ENCODE data around the gene KCNJ13.

DNA sequence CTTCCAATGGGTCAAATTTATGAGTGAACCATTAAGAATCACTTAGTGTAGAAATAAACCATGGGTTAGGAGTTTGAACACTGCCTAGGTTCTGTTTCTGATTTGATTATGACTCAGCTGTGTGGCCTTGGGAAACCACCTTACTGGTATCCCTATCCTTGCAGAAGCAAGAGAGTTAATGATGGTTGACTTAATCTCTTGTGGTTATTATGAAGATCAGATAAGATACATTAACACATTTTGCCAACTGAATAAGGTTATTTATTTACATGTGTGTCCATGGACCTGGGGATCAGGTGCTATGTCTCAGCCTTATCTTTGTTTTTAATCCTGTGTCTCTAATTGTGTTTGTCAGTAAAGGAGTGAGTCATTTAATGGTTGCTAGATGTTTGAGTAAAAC lies 5.4 kb upstream of the KCNJ13 start:
- TF ChIP-seq, protein P1, sequence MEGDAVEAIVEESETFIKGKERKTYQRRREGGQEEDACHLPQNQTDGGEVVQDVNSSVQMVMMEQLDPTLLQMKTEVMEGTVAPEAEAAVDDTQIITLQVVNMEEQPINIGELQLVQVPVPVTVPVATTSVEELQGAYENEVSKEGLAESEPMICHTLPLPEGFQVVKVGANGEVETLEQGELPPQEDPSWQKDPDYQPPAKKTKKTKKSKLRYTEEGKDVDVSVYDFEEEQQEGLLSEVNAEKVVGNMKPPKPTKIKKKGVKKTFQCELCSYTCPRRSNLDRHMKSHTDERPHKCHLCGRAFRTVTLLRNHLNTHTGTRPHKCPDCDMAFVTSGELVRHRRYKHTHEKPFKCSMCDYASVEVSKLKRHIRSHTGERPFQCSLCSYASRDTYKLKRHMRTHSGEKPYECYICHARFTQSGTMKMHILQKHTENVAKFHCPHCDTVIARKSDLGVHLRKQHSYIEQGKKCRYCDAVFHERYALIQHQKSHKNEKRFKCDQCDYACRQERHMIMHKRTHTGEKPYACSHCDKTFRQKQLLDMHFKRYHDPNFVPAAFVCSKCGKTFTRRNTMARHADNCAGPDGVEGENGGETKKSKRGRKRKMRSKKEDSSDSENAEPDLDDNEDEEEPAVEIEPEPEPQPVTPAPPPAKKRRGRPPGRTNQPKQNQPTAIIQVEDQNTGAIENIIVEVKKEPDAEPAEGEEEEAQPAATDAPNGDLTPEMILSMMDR (IDR thresholded peaks at IDR 0.05; ENCODE audit: insufficient read depth, low read length, poor library complexity, severe bottlenecking), result no peak
- no peak for TF ChIP-seq EZH2phosphoT487 (conservative IDR thresholded peaks at IDR 0.05; ENCODE audit: low read length)

Measured in SU-DHL-6 (cell line).